H9 (cell line): ENCODE data around the gene ITGA8. TPM values are rescaled to one million over a fixed set of nuclear protein-coding genes. Genes with fewer than 3 reads are reported as not detected.

Experiments
- DNase-seq: peaks from one replicate; pipeline ENCODE4 v3.0.0-alpha.2; 2017
- H2AFZ ChIP-seq: one replicate; pipeline ENCODE4 v1.6.1; 2013; ENCODE audit warnings: mild to moderate bottlenecking, low read length, control low read depth, moderate library complexity
- H2AK5ac ChIP-seq: 2 replicates; pipeline ENCODE4 v1.6.1; 2013; ENCODE audit warnings: low read length, control low read depth, mixed read lengths; ENCODE audit not compliant: insufficient read length
- H2BK120ac ChIP-seq: one replicate; pipeline ENCODE4 v1.6.1; 2013; ENCODE audit warnings: low read depth, mild to moderate bottlenecking, low read length, control low read depth, inconsistent platforms; ENCODE audit not compliant: poor library complexity, severe bottlenecking
- H2BK12ac ChIP-seq: 2 replicates; pipeline ENCODE4 v1.6.1; 2013; ENCODE audit warnings: low read length, control low read depth, mixed read lengths, low read depth; ENCODE audit not compliant: insufficient read length
- H2BK15ac ChIP-seq: 2 replicates; pipeline ENCODE4 v1.6.1; 2013; ENCODE audit warnings: low read depth, low read length, control low read depth
- H2BK20ac ChIP-seq: one replicate; pipeline ENCODE4 v1.6.1; 2013; ENCODE audit warnings: low read depth, mild to moderate bottlenecking, low read length, control low read depth, inconsistent platforms; ENCODE audit not compliant: poor library complexity, severe bottlenecking
- H2BK5ac ChIP-seq: 2 replicates; pipeline ENCODE4 v1.6.1; 2013; ENCODE audit warnings: low read length, control low read depth, mixed read lengths; ENCODE audit not compliant: insufficient read length
- H3K14ac ChIP-seq: 2 replicates; pipeline ENCODE4 v1.6.1; 2013; ENCODE audit warnings: low read length, control low read depth; ENCODE audit not compliant: insufficient read depth
- H3K18ac ChIP-seq: 2 replicates; pipeline ENCODE4 v1.6.1; 2013; ENCODE audit warnings: low read depth, mild to moderate bottlenecking, mixed read lengths, low read length, control low read depth; ENCODE audit not compliant: insufficient read length
- H3K23ac ChIP-seq: 2 replicates; pipeline ENCODE4 v1.6.1; 2013; ENCODE audit warnings: low read length, control low read depth, mixed read lengths, low read depth; ENCODE audit not compliant: insufficient read length
- H3K23me2 ChIP-seq: 2 replicates; pipeline ENCODE4 v1.6.1; 2013; ENCODE audit warnings: low read depth, mild to moderate bottlenecking, mixed read lengths, low read length, control low read depth; ENCODE audit not compliant: insufficient read length, poor library complexity, severe bottlenecking
- H3K27ac ChIP-seq: 2 replicates; pipeline ENCODE4 v1.5.1; 2013; ENCODE audit warnings: low read length, control low read depth, mixed read lengths, low read depth; ENCODE audit not compliant: insufficient read length
- H3K27me3 ChIP-seq: 2 replicates; pipeline ENCODE4 v1.6.1; 2013; ENCODE audit warnings: low read length, control low read depth, inconsistent platforms; ENCODE audit not compliant: insufficient read depth
- H3K4ac ChIP-seq: 2 replicates; pipeline ENCODE4 v1.6.1; 2013; ENCODE audit warnings: low read depth, mild to moderate bottlenecking, control low read depth, inconsistent platforms, low read length, moderate library complexity
- H3K4me1 ChIP-seq: 2 replicates; pipeline ENCODE4 v1.6.1; 2013; ENCODE audit warnings: low read length, control low read depth, inconsistent platforms; ENCODE audit not compliant: insufficient read depth
- H3K4me2 ChIP-seq: 2 replicates; pipeline ENCODE4 v1.6.1; 2013; ENCODE audit warnings: low read length, control low read depth, mixed read lengths; ENCODE audit not compliant: insufficient read length, insufficient read depth
- H3K56ac ChIP-seq: 2 replicates; pipeline ENCODE4 v1.6.1; 2013; ENCODE audit warnings: low read depth, mild to moderate bottlenecking, mixed read lengths, low read length, control low read depth; ENCODE audit not compliant: insufficient read length
- H3K79me1 ChIP-seq: 2 replicates; pipeline ENCODE4 v1.6.1; 2013; ENCODE audit warnings: low read depth, mild to moderate bottlenecking, moderate library complexity, low read length, control low read depth, inconsistent platforms; ENCODE audit not compliant: insufficient read depth, poor library complexity, severe bottlenecking
- H3K79me2 ChIP-seq: 2 replicates; pipeline ENCODE4 v1.6.1; 2013; ENCODE audit warnings: low read length, control low read depth, inconsistent platforms; ENCODE audit not compliant: insufficient read depth
- H3K9ac ChIP-seq: 2 replicates; pipeline ENCODE4 v1.6.1; 2013; ENCODE audit warnings: low read length, control low read depth, mixed read lengths; ENCODE audit not compliant: insufficient read length; ENCODE audit errors: extremely low read depth
- H3K9me3 ChIP-seq: one replicate; pipeline ENCODE4 v1.6.1; 2013; ENCODE audit warnings: low read depth, low read length, inconsistent platforms; ENCODE audit not compliant: control insufficient read depth
- H3T11ph ChIP-seq: one replicate; pipeline ENCODE4 v1.6.1; 2013; ENCODE audit warnings: mild to moderate bottlenecking, low read length, control low read depth, inconsistent platforms
- H4K20me1 ChIP-seq: one replicate; pipeline ENCODE4 v1.6.1; 2013; ENCODE audit not compliant: control insufficient read depth, insufficient read length, insufficient read depth
- H4K5ac ChIP-seq: 2 replicates; pipeline ENCODE4 v1.6.1; 2013; ENCODE audit warnings: low read depth, mild to moderate bottlenecking, mixed read lengths, low read length, control low read depth; ENCODE audit not compliant: insufficient read length
- H4K8ac ChIP-seq: replicated peaks from 2 replicates; pipeline ENCODE4 v1.6.1; 2013; ENCODE audit warnings: low read length, control low read depth, mixed read lengths, low read depth; ENCODE audit not compliant: insufficient read length
- H4K91ac ChIP-seq: 2 replicates; pipeline ENCODE4 v1.6.1; 2013; ENCODE audit warnings: low read depth, mild to moderate bottlenecking, moderate library complexity, mixed read lengths, low read length, control low read depth; ENCODE audit not compliant: insufficient read length
- H3K27ac Mint-ChIP-seq, 3 experiments: 2 replicates in 2 of 3; 3 replicates in 1 of 3; pipeline ENCODE4 v1.8.0; 2020 to 2021; ENCODE audit warnings: mixed read lengths in 3 of 3, mild to moderate bottlenecking in 1 of 3, moderate library complexity in 1 of 3
- H3K27me3 Mint-ChIP-seq: 2 replicates; pipeline ENCODE4 v1.8.0; 2021; ENCODE audit warnings: low read depth, mild to moderate bottlenecking, moderate library complexity, mixed read lengths
- H3K36me3 Mint-ChIP-seq, 3 experiments: 2 replicates in 2 of 3; 3 replicates in 1 of 3; pipeline ENCODE4 v1.8.0; 2020 to 2021; ENCODE audit warnings: low read depth in 3 of 3, mixed read lengths in 3 of 3; ENCODE audit not compliant: insufficient read depth in 1 of 3
- H3K4me1 Mint-ChIP-seq, 2 experiments: 2 replicates each; pipeline ENCODE4 v1.8.0; 2020; ENCODE audit warnings: mixed read lengths in 2 of 2
- H3K4me3 Mint-ChIP-seq, 2 experiments: 2 replicates in 1 of 2; 3 replicates in 1 of 2; pipeline ENCODE4 v1.8.0; 2020 to 2021; ENCODE audit warnings: mild to moderate bottlenecking in 2 of 2, mixed read lengths in 2 of 2, moderate library complexity in 1 of 2
- H3K9me3 Mint-ChIP-seq, 2 experiments: 2 replicates in 1 of 2; 3 replicates in 1 of 2; pipeline ENCODE4 v1.8.0; 2020; ENCODE audit warnings: mild to moderate bottlenecking in 2 of 2, mixed read lengths in 2 of 2, moderate library complexity in 1 of 2
- WGBS: extraction: QIAGEN DNeasy Blood & Tissue Kit; methylation state at CpG from one replicate; pipeline ENCODE4 v1.1.7; 2013; ENCODE audit warnings: missing lambda C conversion rate, low lambda C conversion rate, mixed read lengths; ENCODE audit not compliant: insufficient read length; ENCODE audit errors: extremely low coverage; 5-methylcytosine and 5-hydroxymethylcytosine counted together
- total RNA-seq: library from RNA; stranded (reverse); gene quantifications from 2 replicates; pipeline ENCODE4 v1.2.1, GENCODE V29; 2021
- TF ChIP-seq, protein P1 (sequence below): fragments of 200-600 bp; sonication (generic); conservative IDR thresholded peaks from 3 replicates; pipeline ENCODE4 v1.8.0; 2021; ENCODE audit warnings: antibody characterized with exemption, mild to moderate bottlenecking

The ITGA8 gene
- total RNA-seq, 1 experiment from 2014 or later: not detected

- Histone ChIP-seq H2BK15ac (no peak overlapping the region), H3K14ac (no peak overlapping the region), H2BK5ac (no peak overlapping the region), H4K5ac (no peak overlapping the region), H2BK12ac (no peak overlapping the region), H3K9me3 (no peaks in the 10 kb centered on the region), H3K27ac (no peak overlapping the region), H3K79me2 (no peaks in the 10 kb centered on the region), H3K79me1 (no peaks in the 10 kb centered on the region), H3K23ac (no peak overlapping the region), H3K4ac (no peak overlapping the region), H4K8ac (no peak overlapping the region), H3K56ac (no peak overlapping the region), H3K23me2 (no peaks in the 10 kb centered on the region), H3K18ac (no peak overlapping the region), H2AFZ (no peak overlapping the region), H2AK5ac (no peak overlapping the region), H3K27me3 (no peaks in the 10 kb centered on the region), H3K4me1 (no peaks in the 10 kb centered on the region; the same call in 1 of the 2 replicates), H2BK20ac (no peak overlapping the region), H3K4me2 (no peak overlapping the region), H4K20me1 (no peaks in the 10 kb centered on the region), H2BK120ac (no peak overlapping the region), H3T11ph (no peak overlapping the region), H3K9ac (no peak overlapping the region), H4K91ac (no peak overlapping the region)
- no peaks in the 10 kb centered on the region for H3K36me3 Mint-ChIP-seq
- H3K27me3 Mint-ChIP-seq: no peaks in the 10 kb centered on the region
- H3K9me3 Mint-ChIP-seq: no peaks in the 10 kb centered on the region
- H3K27ac Mint-ChIP-seq: no peak overlapping the region; a peak in 2 of 7 replicates
- TF ChIP-seq, protein P1, sequence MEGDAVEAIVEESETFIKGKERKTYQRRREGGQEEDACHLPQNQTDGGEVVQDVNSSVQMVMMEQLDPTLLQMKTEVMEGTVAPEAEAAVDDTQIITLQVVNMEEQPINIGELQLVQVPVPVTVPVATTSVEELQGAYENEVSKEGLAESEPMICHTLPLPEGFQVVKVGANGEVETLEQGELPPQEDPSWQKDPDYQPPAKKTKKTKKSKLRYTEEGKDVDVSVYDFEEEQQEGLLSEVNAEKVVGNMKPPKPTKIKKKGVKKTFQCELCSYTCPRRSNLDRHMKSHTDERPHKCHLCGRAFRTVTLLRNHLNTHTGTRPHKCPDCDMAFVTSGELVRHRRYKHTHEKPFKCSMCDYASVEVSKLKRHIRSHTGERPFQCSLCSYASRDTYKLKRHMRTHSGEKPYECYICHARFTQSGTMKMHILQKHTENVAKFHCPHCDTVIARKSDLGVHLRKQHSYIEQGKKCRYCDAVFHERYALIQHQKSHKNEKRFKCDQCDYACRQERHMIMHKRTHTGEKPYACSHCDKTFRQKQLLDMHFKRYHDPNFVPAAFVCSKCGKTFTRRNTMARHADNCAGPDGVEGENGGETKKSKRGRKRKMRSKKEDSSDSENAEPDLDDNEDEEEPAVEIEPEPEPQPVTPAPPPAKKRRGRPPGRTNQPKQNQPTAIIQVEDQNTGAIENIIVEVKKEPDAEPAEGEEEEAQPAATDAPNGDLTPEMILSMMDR: no peak
- no peak for DNase-seq
- WGBS: no CpG with 5 or more reads among the region's 5 CpGs
- H3K4me3 Mint-ChIP-seq: no peak overlapping the region; a peak in 1 of 5 replicates
- no peaks in the 10 kb centered on the region; a peak in 1 of 4 replicates for H3K4me1 Mint-ChIP-seq
Measured at GRCh38 chr10:15658069-15658702, 61.5 kb downstream of the ITGA8 start.
